H1 (cell line): ENCODE measurements around the gene PPP2R3A.

Experiments
- CHD2 ChIP-seq: IDR thresholded peaks from 2 replicates; pipeline ENCODE4 v1.6.1; 2012; ENCODE audit warnings: low read length, improper control_type of control experiment
- EGR1 ChIP-seq: IDR thresholded peaks from 2 replicates; pipeline ENCODE4 v1.6.1; 2011; ENCODE audit warnings: low read depth, low read length, borderline replicate concordance
- EP300 ChIP-seq, 2 experiments: IDR thresholded peaks; 1 replicate in 1 of 2; 2 replicates in 1 of 2; pipeline ENCODE4 v1.6.1; 2011 to 2012; ENCODE audit warnings: low read depth in 2 of 2, low read length in 2 of 2, mild to moderate bottlenecking in 2 of 2, borderline replicate concordance in 1 of 2, inconsistent platforms in 1 of 2, moderate library complexity in 1 of 2
- EZH2 ChIP-seq: fragments of 200-600 bp; sonication (generic); IDR thresholded peaks from 2 replicates; pipeline ENCODE4 v1.7.1; 2012; ENCODE audit warnings: low read depth, mild to moderate bottlenecking, moderate library complexity, low read length, inconsistent platforms; ENCODE audit not compliant: severe bottlenecking
- HDAC2 ChIP-seq, 2 experiments: fragments of 300-600 bp in 1 of 2; sonication (generic) in 1 of 2; IDR thresholded peaks; 2 replicates each; pipeline ENCODE4 v1.6.1; 2011 to 2012; ENCODE audit warnings: low read depth in 2 of 2, low read length in 2 of 2, mild to moderate bottlenecking in 2 of 2, moderate library complexity in 2 of 2, borderline replicate concordance in 1 of 2, inconsistent platforms in 1 of 2
- POLR2A ChIP-seq, 2 experiments: IDR thresholded peaks; 1 replicate in 1 of 2; 2 replicates in 1 of 2; pipeline ENCODE4 v1.6.1; 2011; ENCODE audit warnings: low read depth in 2 of 2, low read length in 2 of 2, mild to moderate bottlenecking in 2 of 2; ENCODE audit errors: control extremely low read depth in 1 of 2
- RAD21 ChIP-seq, 2 experiments: IDR thresholded peaks in 1 of 2; conservative IDR thresholded peaks in 1 of 2; 2 replicates each; pipeline ENCODE4 v1.6.1; 2011; ENCODE audit warnings: low read depth in 2 of 2, low read length in 2 of 2, improper control_type of control experiment in 1 of 2, inconsistent platforms in 1 of 2, mild to moderate bottlenecking in 1 of 2, moderate library complexity in 1 of 2
- RFX5 ChIP-seq: IDR thresholded peaks from 2 replicates; pipeline ENCODE4 v1.6.1; 2011; ENCODE audit warnings: low read depth, low read length, improper control_type of control experiment, borderline replicate concordance
- TF ChIP-seq, protein P1 (sequence below), 3 experiments: IDR thresholded peaks; 1 replicate in 2 of 3; 2 replicates in 1 of 3; pipeline versions ENCODE4 v1.5.1 to v1.6.1; 2011; ENCODE audit warnings: low read length in 3 of 3, mild to moderate bottlenecking in 3 of 3, inconsistent platforms in 2 of 3, low read depth in 1 of 3, moderate library complexity in 1 of 3; ENCODE audit not compliant: insufficient read depth in 1 of 3; ENCODE audit errors: control extremely low read depth in 1 of 3

GRCh38 chr3:136161516-136161915 is 196.0 kb downstream of the PPP2R3A start:
- TF ChIP-seq EZH2, result no peak
- TF ChIP-seq EP300 (IDR thresholded peaks at IDR 0.05; ENCODE audit: borderline replicate concordance in 1 of 2, low read depth in 2 of 2, low read length in 2 of 2), result no peak
- TF ChIP-seq POLR2A (IDR thresholded peaks at IDR 0.05; ENCODE audit: control extremely low read depth in 1 of 2, low read depth in 2 of 2, low read length in 2 of 2), result no peak
- TF ChIP-seq EGR1, result no peak
- TF ChIP-seq RAD21 (IDR thresholded peaks at IDR 0.05 in 1 of 2, conservative IDR thresholded peaks at IDR 0.05 in 1 of 2; ENCODE audit: low read depth in 2 of 2, low read length in 2 of 2), result no peak
- TF ChIP-seq CHD2, result no peak
- no peak for TF ChIP-seq HDAC2 (IDR thresholded peaks at IDR 0.05; ENCODE audit: borderline replicate concordance in 1 of 2, low read depth in 2 of 2, low read length in 2 of 2)
- TF ChIP-seq, protein P1, sequence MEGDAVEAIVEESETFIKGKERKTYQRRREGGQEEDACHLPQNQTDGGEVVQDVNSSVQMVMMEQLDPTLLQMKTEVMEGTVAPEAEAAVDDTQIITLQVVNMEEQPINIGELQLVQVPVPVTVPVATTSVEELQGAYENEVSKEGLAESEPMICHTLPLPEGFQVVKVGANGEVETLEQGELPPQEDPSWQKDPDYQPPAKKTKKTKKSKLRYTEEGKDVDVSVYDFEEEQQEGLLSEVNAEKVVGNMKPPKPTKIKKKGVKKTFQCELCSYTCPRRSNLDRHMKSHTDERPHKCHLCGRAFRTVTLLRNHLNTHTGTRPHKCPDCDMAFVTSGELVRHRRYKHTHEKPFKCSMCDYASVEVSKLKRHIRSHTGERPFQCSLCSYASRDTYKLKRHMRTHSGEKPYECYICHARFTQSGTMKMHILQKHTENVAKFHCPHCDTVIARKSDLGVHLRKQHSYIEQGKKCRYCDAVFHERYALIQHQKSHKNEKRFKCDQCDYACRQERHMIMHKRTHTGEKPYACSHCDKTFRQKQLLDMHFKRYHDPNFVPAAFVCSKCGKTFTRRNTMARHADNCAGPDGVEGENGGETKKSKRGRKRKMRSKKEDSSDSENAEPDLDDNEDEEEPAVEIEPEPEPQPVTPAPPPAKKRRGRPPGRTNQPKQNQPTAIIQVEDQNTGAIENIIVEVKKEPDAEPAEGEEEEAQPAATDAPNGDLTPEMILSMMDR (IDR thresholded peaks at IDR 0.05; ENCODE audit: control extremely low read depth in 1 of 3, insufficient read depth in 1 of 3, low read depth in 1 of 3, low read length in 3 of 3), result no peak
- no peak for TF ChIP-seq RFX5
